GM19372 (cell line): Measurements from ENCODE around the gene EXOC4.

Experiments used
- ATAC-seq: cut with Tn5 transposase; IDR thresholded peaks from one replicate; pipeline ENCODE4 v1.9.1; 2021; ENCODE audit warnings: mild to moderate bottlenecking, low read depth, moderate library complexity; ENCODE audit not compliant: unreplicated experiment

Gene EXOC4

GRCh38 chr7:134031835-134032617 is 779.1 kb downstream of the EXOC4 start:
- no peak for ATAC-seq

DNA sequence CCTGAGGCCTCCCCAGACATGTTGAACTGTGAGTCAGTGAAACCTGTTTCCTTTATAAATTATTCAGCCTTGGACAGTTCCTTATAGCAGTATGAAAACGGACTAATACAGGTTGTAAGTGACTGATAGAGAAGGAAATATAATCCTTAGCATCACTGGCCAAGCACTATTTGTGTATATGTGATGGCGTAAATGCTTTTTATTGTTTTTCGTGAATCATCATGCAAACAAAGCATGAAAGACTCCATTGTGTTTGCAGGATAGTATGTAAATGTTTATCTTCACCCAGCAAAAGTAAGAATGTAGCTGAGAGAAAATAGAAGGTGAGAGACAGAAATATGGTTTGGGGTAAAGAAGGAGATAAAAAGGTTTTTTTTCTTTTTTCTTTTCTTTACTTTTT is 781.8 kb downstream of the EXOC4 start:
- ATAC-seq: no peak

- ATAC-seq: no peak
Measured at GRCh38 chr7:134037991-134038390, 785.1 kb downstream of the EXOC4 start.

DNA sequence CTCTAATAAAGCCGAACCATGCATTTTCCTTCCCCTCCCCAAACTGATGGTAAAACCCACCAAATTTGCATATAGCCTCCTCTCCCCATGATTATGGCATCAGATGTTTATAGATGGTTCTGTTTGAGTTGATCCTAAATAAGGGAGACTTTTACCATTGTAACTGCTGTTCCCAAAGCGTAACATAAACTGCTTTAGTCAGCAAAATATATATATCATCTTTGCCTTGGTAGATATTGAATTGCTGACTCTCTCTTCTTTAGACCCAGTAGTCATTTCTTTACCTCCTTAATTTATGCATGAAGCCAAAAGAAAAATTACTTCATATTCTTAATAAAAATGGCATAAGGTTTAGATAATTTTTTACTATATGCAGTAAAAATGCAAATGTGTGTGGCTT is 788.1 kb downstream of the EXOC4 start:
- ATAC-seq: no peak

- ATAC-seq: no peak
Measured at GRCh38 chr7:134041477-134041876, 788.6 kb downstream of the EXOC4 start.

DNA sequence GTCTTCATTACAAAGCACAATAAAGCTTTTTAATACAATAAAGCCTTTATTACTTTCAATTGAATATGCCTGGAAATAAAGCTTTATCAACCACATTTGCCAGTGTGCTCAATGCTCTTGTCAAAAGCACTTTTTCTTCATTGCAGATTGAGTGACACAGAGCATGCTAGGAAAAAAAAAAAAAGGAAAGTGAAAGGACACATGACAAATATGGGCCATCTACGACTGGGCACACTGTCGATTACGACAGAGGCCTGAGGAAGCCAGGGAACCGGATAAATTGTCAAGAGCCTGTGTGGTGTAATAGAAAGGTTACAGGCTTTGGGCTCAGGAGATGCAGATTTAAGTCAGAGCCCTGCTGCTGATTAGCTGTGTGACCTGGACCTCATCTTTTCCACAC is 789.4 kb downstream of the EXOC4 start:
- no peak for ATAC-seq

GRCh38 chr7:134044682-134045081 is 791.8 kb downstream of the EXOC4 start:
- no peak for ATAC-seq

DNA sequence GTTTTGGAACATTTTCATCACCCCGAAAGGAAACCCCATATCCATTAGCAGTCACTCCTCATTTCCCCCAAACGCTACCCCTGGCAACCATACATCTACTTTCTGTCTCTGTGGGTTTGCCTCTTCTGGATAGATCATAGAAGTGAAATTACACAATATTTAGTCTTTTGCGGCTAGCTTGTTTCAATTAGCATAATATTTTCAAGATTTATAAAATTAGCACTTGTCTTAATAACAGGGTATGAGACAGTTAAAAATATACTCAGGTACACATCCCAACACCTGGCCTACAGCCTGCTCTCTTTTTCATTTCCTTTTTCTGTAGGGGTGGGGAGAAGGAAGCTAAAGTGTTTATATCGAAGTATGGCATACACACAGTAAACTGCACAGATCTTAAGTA is 792.8 kb downstream of the EXOC4 start:
- no peak for ATAC-seq

DNA sequence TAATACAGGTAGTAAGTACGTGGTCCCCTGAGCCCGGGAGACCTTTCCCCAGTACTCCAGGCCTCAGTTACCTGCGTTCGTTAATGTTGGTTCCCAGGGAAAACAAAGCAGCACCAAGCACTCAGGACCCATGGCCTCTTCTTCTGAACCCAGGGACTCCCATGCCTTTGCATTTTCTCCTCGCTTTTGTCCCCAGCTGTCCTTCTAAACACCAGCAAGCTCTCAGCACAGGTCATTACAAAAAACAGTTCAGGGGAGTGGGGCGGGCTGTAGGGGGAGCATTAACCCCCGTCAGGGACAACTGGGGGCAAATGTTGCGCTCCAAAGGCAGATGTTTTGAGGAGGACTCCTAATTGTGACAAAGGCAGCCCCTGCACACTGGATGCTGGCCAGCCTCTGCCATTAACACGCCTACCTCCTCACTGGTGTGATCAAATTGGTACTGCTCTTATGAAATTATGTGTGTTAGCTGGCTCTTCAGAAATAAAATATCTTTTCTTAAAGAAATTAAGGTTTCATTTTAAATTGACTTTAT is 793.8 kb downstream of the EXOC4 start:
- no peak for ATAC-seq

GRCh38 chr7:134047675-134048074 is 794.8 kb downstream of the EXOC4 start:
- ATAC-seq: no peak

- ATAC-seq: no peak
Measured at GRCh38 chr7:134048166-134048565, 795.3 kb downstream of the EXOC4 start.

- ATAC-seq: no peak
Measured at GRCh38 chr7:134051020-134051419, 798.1 kb downstream of the EXOC4 start.

DNA sequence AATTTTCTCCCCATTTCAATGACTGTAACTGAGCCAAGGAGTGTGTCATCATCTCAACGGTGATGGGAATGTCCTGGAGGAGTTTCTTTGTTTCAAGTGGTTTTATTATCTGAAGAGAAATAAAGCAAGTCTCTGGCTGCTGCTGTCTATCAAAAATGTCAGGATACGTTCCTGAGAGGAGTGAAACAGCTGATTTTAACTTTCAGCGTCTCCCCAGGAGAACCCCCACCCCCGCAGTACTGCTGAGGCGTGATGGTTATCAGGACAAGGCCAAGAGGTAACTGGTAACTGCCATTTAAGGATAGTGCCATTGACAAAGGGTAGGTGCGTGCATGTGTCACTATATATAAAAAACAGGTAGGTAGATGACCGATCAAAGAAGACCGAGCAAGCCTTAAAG is 803.9 kb downstream of the EXOC4 start:
- no peak for ATAC-seq

- ATAC-seq: no peak
Measured at GRCh38 chr7:134058521-134058920, 805.6 kb downstream of the EXOC4 start.

DNA sequence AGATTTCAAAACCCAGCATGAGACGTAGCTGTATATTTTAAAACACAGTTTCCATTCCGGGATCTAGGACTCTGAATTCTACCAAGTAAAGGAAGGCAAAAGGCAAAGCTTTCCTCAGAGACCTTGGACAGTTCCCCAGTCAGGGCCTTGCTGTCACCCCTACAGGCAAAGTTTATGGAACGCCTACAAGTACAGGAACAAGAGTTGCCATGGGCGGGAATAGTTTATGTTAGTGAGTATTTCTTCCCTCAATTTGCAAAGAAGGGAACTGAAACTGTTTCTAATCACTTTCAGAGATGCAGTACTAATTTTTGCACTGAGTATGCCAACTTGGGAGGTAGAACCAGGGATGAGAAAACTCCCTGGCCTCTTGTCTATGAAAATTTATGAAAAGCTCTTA is 806.1 kb downstream of the EXOC4 start:
- no peak for ATAC-seq

DNA sequence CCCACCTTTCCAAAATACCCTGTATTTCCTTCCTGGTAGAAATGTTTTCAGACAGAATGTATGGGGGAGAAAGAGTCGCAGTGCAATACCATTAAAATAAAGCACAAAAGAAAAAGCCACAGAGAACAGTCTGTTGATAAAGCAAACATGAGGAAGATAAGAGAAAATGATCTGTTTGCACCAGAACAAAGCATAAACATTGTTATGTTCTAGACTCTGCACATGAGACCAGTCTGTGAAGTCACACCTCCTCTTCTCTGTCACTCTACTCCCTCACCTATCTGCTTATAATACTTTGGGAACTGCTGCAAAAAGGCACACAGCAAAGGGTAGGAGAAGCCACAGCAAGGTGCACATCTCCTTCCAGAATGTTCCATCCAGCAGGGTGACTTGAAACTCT is 807.0 kb downstream of the EXOC4 start:
- no peak for ATAC-seq

- ATAC-seq: no peak
Measured at GRCh38 chr7:134060874-134061273, 808.0 kb downstream of the EXOC4 start.

DNA sequence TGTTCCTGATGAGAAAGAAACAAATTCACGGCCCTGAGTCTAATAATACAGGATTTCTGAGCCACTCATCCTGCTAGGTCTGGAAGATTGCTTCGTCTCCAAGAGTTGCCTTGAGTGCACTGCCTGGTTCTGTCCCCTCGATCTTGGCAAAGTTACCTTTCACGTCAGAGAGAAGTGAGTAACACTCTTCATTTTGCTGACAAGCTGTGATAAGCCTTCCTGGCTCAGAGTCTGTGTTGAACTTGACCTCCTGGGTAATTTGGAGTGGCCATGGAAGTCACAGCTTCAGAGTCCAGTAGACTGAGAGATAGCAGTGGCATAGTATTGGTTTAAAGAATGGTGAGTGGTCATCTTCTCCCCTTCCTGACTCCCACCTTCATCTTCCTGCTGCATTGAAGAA is 809.6 kb downstream of the EXOC4 start:
- no peak for ATAC-seq

DNA sequence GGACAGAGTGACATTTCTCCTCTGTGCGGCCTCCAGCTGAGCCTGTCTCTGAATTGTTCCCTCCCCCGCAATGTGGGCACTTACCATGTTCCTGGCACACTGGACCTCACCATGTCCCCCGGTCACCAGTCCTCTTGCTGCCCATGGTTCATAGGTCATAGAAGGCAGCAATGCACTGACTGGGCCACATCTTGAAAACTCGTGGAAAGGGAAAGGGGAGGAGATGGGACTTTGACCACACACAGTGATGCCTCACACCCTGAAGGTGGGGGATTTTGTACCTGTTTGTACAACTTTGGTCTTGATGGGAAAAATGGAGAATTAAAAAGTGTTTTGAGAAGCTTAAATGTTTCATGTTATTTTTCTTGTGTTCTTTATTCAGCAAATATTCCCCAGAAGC is 812.5 kb downstream of the EXOC4 start:
- ATAC-seq: no peak

DNA sequence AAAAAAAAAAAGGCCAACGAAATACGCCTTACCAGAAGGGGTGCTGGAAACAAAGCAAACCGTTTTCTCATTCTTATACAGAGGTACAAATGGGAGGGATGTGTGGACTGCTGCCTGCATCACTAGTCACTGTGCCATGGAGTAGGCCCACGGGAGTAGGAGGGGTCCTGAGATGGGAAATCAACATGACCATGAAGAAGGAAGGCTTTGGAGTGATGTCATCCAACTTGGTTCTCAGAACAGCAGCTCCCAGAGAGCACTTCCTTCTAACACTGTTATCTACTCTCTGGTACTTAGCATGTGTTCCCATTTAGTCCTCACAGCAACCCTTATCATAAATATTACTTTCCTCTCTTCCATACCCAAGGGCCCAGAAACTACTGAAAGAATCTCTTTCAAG is 814.3 kb downstream of the EXOC4 start:
- no peak for ATAC-seq

GRCh38 chr7:134068670-134069069 is 815.8 kb downstream of the EXOC4 start:
- ATAC-seq: no peak

GRCh38 chr7:134069187-134069586 is 816.3 kb downstream of the EXOC4 start:
- ATAC-seq: no peak
